ENCODE data around the gene ZNF311.

ZNF311 gene

DNA sequence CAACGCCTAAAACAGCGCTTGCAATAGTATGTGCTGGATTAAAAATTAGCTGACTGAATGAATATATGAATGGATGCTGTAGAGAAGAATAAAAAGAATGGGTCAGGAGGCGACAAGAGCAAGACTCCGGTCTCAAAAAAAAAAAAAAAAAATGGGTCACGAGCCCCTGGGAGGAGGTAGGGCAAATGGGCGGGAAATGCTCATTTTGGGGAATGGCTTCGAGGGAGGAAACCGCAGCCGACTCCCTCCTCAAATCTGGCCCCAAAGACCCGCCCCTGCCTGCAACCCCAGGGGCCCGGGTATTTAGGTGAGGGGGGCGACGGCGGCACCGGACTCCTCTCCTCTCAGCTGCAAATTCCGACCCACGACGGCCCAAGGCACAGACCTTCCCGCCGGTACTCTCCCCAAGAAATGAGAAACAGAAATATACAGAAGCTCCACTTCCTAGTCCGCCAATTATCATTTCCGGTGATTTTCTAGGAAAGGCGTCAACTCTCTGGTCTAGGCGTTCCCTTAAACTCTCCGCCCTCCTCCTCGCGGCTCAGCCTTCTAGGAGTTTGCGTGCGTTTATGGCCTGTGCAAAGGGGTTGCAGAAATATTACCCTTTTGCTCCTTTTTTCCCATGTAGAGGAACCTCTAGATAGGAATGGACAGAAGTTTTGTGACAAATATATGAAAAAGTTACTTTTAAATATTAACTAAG, at the start of gene ZNF311:
TSS of gene ZNF311 (minus strand) at position 133 of the 703 bp plus-strand sequence. CDS start 1,361 bp downstream, outside the sequence.
- no peak for DNase-seq

DNA sequence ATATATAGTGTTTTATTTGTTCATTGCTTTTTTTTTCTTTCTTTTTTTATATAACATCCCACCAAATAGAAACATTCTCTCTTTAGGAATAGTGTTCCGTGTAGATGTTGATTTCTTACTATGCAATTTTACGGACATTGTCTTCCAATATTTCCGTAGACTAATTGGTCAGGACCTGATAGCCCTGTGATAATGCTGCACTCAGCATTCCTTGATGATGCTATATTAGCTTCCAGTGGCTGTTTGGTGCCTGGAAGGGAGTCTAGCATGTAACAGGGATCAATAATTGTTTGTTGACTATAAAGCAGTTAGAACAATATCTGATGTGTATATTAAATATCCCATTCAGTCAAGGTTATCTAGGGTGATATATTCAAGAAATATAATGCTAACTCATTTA, 46.6 kb upstream of the ZNF311 start:
- DNase-seq, result no peak

GRCh38 chr6:29045075-29045474, 40.0 kb upstream of the ZNF311 start, which contains the start of gene OR2W1:
Gene OR2W1, minus strand, starts transcription at chr6:29045175. Its CDS starts 0 bp downstream, at chr6:29045175.
- no peak for DNase-seq

DNA sequence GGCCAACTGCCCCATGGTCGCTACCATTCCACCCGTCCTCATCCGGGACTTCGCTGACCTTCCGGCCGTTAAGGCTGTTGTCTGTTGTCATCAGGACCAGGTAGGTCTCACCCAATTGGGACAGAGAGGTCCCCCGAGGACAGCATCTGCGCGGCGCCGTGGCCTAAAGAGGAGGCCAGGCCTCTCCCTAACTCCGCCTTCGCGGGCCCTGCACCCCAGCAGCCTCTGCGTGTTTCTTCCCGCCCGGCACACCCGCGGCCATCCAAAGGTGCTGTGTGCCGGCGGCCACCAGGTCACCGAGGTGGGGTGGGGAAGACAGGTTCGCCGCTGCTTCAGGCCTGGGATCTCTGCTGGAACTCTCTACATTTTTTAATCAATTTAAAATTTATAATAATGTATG, 30.8 kb upstream of the ZNF311 start:
- DNase-seq, result no peak

- no peak for DNase-seq
These were observed 23.7 kb upstream of the ZNF311 start for GRCh38 chr6:29028821-29029220.

- DNase-seq, result no peak
These were observed 20.9 kb upstream of the ZNF311 start for GRCh38 chr6:29025927-29026585.

DNA sequence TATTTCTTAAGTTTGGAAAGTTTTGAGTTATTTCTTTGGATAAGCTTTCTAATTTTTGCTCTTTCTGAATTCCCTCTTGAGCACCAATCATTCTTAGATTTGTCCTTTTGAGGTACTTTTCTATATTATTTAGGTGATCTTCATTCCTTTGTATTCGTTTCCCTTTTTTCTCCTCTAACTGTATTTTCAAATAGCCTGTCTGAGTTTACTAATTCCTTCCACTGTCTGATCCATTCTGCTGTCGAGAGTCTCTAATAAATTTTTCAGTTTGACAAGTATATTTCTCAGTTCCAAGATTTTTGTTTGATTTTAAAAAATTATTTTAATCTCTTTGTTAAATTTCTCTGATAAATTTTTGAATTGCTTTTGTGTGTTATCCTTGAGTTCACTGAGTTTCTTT, 16.3 kb upstream of the ZNF311 start:
- DNase-seq, result no peak

- DNase-seq, result no peak
These were observed 14.5 kb upstream of the ZNF311 start for GRCh38 chr6:29019629-29020028.

DNA sequence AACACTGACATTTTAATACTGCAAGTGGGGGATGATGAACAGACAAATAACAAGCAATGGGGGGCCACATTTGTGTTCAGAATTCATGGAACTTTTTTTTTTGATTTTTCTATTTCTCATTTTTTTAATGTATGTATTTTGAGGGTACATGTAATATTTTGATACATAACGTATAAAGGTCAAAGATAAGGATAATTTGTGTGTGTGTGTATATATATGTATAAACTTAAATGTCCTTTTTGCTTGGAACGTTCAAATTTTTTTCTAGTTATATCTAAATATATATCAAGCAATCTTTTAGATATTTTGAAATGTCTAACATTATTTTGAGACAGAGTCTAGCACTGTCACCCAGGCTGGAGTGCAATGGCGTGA, 12.3 kb upstream of the ZNF311 start:
- DNase-seq, result no peak

- peak; percentile 58 to 81 (median 64) for DNase-seq
These were observed 11.7 kb upstream of the ZNF311 start for GRCh38 chr6:29016559-29017427.

GRCh38 chr6:29014729-29015608, 9.9 kb upstream of the ZNF311 start:
- no peak for DNase-seq

GRCh38 chr6:29011276-29011734, 6.2 kb upstream of the ZNF311 start:
- no peak for DNase-seq

GRCh38 chr6:29009358-29009757, 4.2 kb upstream of the ZNF311 start:
- DNase-seq, result no peak

- DNase-seq, result no peak
These were observed 3.0 kb upstream of the ZNF311 start for GRCh38 chr6:29008089-29008488.

DNA sequence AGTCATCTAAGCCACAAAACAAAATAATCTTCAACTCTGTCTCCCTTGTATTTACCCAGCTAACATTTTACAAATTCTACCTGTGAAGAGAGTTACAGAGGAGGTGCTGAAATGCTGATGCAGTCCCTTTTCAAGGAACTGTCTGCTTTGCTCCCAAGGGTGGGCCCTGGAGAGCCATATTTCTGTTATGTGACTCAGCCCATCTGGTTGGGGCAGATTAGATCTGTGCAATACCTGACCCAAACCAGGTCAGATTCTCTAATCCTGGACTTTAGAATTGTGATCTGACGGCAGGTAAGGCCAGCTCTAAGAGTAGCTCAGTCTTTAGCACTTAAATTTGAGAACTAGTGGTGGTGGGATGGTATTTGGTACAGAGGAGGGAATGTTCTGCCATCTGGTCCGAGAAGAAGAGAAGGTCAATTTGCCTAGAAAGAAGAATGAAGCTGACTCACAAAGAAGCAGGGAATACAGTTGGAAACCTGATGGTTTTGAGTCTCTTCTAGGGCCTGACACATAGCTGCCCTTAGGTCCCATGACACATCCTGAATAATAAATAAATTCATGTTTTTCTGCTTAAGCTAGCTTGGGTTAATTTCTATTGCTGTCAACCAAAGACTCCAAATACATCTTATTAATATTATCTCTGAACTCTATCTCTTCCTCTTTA, 8.1 kb downstream of the ZNF311 start:
- no peak for DNase-seq

- DNase-seq, result no peak
These were observed 9.9 kb downstream of the ZNF311 start for GRCh38 chr6:28995093-28995650.

GRCh38 chr6:28988536-28989311, 16.4 kb downstream of the ZNF311 start:
- DNase-seq, result peak in 3 of 4 experiments; percentile 29 to 55 (median 32)

DNA sequence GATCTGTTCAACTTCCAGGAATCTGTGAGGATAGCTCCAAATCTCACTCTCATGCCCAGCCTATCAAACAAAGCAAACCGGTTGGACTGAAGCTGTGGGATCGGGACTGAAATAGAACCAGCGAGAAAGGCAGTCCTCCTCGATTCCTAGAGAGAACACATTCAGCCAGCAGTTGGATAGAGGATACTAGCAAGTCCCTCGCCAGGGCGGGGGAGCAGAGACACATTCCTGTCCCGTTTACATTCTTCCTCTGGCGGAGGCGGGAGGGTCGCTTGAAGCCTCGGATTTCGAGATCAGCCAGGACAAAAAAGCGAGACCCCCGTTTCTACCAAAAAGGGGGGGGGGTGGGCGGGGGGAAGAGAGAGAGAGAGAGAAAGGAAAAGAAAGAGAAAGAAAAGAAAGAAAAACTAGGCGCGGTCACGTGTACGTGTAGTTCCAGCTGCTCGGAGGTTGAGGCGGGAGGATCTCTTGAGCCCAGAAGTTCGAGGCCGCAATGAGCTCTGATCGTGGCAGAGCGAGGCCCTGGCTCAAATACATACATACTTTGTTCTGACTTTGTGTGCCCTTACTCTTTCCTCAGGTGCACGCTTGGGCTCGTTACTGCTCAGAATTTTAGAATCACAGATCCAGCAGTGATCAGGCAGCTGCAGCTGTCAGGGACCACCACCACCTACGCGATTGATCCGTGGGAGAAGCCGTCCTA, 19.5 kb downstream of the ZNF311 start:
- DNase-seq, result no peak

- no peak for DNase-seq
These were observed 21.3 kb downstream of the ZNF311 start for GRCh38 chr6:28983838-28984237.

Measured in activated CD4-positive, CD25-positive, alpha-beta regulatory T cell (primary cell).